B cell (primary cell): ENCODE data around the gene SPOCD1.

ENCODE experiments used
- EZH2 ChIP-seq: IDR thresholded peaks from 2 replicates; pipeline ENCODE4 v1.6.1; 2012; ENCODE audit warnings: borderline replicate concordance, low read depth, mild to moderate bottlenecking, moderate library complexity, low read length; ENCODE audit not compliant: insufficient read depth, poor library complexity, severe bottlenecking
- TF ChIP-seq, protein P1 (sequence below): fragments of 200-600 bp; IDR thresholded peaks from one replicate; pipeline ENCODE4 v1.8.0; 2022; ENCODE audit warnings: antibody characterized with exemption, mild to moderate bottlenecking

DNA sequence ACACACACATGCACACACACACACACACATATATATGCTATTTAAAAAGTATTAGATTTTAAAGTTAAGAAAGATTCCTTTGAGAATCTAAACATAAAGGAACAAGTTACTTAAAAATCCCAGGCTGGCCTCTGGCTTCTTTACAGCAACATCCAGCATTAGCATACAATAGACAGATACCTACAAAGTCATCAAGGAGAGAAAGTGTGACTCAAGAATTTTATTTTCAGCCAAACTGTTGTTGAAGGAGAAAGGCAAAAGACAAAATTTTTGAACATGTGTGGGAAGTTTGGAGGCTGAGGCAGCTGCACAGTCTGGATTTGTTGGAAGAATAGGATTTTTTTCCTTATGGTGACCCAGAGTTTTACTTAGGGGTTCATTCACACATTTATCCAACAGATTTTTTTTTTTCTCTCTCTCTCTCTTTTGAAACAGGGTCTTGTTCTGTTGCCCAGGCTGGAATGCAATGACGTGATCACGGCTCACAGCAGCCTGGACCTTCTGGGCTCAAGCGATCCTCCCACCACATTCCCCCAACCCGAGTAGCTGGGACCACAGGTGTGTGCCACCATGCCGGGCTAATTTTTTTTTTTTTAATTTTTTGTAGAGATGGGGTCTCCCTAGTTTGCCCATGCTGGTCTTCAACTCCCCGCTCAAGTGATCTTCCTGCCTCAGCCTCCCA, 24.0 kb upstream of the SPOCD1 start:
- TF ChIP-seq, protein P1, sequence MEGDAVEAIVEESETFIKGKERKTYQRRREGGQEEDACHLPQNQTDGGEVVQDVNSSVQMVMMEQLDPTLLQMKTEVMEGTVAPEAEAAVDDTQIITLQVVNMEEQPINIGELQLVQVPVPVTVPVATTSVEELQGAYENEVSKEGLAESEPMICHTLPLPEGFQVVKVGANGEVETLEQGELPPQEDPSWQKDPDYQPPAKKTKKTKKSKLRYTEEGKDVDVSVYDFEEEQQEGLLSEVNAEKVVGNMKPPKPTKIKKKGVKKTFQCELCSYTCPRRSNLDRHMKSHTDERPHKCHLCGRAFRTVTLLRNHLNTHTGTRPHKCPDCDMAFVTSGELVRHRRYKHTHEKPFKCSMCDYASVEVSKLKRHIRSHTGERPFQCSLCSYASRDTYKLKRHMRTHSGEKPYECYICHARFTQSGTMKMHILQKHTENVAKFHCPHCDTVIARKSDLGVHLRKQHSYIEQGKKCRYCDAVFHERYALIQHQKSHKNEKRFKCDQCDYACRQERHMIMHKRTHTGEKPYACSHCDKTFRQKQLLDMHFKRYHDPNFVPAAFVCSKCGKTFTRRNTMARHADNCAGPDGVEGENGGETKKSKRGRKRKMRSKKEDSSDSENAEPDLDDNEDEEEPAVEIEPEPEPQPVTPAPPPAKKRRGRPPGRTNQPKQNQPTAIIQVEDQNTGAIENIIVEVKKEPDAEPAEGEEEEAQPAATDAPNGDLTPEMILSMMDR: no peak
- TF ChIP-seq EZH2: no peak
